ENCODE measurements around the gene ADGRE3. TPM values are rescaled to one million over a fixed set of nuclear protein-coding genes. Genes with fewer than 3 reads are reported as not detected.
A peak's percentile ranks its signal among the peaks of the same experiment; 100 is the strongest.

The ADGRE3 gene, protein sequence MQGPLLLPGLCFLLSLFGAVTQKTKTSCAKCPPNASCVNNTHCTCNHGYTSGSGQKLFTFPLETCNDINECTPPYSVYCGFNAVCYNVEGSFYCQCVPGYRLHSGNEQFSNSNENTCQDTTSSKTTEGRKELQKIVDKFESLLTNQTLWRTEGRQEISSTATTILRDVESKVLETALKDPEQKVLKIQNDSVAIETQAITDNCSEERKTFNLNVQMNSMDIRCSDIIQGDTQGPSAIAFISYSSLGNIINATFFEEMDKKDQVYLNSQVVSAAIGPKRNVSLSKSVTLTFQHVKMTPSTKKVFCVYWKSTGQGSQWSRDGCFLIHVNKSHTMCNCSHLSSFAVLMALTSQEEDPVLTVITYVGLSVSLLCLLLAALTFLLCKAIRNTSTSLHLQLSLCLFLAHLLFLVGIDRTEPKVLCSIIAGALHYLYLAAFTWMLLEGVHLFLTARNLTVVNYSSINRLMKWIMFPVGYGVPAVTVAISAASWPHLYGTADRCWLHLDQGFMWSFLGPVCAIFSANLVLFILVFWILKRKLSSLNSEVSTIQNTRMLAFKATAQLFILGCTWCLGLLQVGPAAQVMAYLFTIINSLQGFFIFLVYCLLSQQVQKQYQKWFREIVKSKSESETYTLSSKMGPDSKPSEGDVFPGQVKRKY
- total RNA-seq = under 1 TPM in 3 of 9 donors, not detected in 6; 0.25 to 0.59 (median 0.53) TPM
- not detected for polyA plus RNA-seq
- long read RNA-seq, donor 1 = 0 reads
- long read RNA-seq, donor 2 = 0 reads
- long read RNA-seq, donor 3 = 0 reads

DNA sequence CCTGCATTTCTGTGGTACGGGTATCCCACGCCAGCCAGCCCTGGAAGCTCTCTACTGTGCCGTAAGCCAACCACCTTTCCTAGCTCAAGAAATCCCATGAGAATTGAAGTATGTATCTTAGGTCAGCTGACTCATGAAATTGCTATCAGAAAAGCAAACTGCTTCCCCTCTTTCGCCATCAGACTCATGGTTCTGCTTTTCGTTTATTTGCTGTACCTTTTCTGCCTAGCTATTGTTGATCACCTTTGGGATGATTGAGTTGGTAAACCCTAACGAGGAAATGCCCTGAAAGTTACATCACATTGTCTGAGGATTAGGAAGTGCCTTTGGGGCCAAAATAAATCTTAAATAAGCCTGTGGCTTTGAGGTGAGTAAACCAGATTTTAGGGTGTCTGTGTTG lies at the start of gene ADGRE3:
TSS of gene ADGRE3 (minus strand) at position 81 of the 400 bp plus-strand sequence. CDS start at position 7, 74 bp downstream.
- Histone ChIP-seq H3K27me3 (peaks cover 0 to 38% (median 5%) of the 10 kb centered on the region in 9 donors), H3K36me3 (no peaks in the 10 kb centered on the region), H3K4me3 (peak within 1 kb of the TSS in 1 of 12 donors; percentile 27), H3K9me3 (peaks cover 0 to 10% (median 2%) of the 10 kb centered on the region in 12 donors), H3K27ac (peak within 1 kb of the TSS in 2 of 12 donors; percentile 1 to 34), H3K4me1 (peaks cover 0 to 13% (median 0%) of the 10 kb centered on the region in 12 donors)
- intact Hi-C loops (cut with DNase I) = no loop called here
- 49 to 66% (median 58%) methylated on average over 6 of the region's 6 CpGs for WGBS, 4 donors
- TF ChIP-seq, protein P1, sequence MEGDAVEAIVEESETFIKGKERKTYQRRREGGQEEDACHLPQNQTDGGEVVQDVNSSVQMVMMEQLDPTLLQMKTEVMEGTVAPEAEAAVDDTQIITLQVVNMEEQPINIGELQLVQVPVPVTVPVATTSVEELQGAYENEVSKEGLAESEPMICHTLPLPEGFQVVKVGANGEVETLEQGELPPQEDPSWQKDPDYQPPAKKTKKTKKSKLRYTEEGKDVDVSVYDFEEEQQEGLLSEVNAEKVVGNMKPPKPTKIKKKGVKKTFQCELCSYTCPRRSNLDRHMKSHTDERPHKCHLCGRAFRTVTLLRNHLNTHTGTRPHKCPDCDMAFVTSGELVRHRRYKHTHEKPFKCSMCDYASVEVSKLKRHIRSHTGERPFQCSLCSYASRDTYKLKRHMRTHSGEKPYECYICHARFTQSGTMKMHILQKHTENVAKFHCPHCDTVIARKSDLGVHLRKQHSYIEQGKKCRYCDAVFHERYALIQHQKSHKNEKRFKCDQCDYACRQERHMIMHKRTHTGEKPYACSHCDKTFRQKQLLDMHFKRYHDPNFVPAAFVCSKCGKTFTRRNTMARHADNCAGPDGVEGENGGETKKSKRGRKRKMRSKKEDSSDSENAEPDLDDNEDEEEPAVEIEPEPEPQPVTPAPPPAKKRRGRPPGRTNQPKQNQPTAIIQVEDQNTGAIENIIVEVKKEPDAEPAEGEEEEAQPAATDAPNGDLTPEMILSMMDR (IDR thresholded peaks at IDR 0.05) = no peak
- TF ChIP-seq POLR2A (IDR thresholded peaks at IDR 0.05) = no peak
- DNase-seq (no peak), ATAC-seq (no peak)

DNA sequence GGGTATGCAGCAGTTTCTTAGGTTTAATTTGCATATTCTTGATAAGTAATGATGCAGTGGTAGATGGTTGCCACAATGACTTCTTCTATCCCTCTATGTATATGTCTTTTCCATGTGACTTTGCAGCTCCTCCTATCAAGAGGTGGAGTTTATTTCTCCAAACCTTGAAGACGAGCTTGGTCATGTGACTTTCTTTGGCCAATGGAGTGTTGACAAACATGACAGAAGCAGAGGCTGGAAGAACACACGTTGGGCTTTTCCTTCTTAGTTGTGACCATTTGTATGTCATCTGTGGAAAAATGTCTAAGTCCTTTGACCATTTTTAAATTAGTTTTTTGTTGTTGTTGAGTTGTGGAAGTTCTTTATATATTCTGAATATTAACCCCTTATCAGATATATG lies 47.5 kb upstream of the ADGRE3 start:
- WGBS, 4 donors = 82 to 85% (median 85%) methylated on average over 2 of the region's 2 CpGs
- no peaks in the 10 kb centered on the region for H3K27me3 ChIP-seq
- TF ChIP-seq POLR2A (IDR thresholded peaks at IDR 0.05) = no peak
- TF ChIP-seq, protein P1 (IDR thresholded peaks at IDR 0.05) = no peak

DNA sequence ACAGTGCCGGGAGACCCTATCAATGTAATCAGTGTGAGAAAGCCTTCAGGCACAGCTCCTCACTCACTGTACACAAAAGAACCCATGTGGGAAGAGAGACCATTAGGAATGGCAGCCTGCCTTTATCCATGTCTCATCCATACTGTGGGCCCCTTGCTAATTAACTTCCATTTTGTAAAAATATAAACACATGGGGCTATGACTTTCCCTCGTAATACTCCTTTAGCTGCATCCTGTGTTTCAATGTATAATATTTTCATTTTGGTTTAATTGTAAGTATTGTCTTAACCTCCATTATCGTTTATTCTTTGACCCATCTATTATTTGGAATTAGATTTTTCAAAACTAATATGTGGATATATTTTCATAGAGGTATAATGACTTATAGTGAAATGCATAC lies 44.5 kb upstream of the ADGRE3 start:
- H3K9me3 ChIP-seq = peaks cover 10 to 100% (median 94%) of the 10 kb centered on the region in 12 donors
- DNase-seq (no peak), ATAC-seq (no peak)
- intact Hi-C loops (cut with DNase I) = no loop called here
- 97 to 99% (median 97%) methylated on average over 3 of the region's 3 CpGs for WGBS, 4 donors
- peaks cover 36 to 98% (median 76%) of the 10 kb centered on the region in 9 donors for H3K36me3 ChIP-seq
- H3K27ac ChIP-seq = no peak overlapping the region
- TF ChIP-seq POLR2A (IDR thresholded peaks at IDR 0.05) = no peak
- TF ChIP-seq, protein P1 (IDR thresholded peaks at IDR 0.05) = no peak
- H3K27me3 ChIP-seq = no peaks in the 10 kb centered on the region
- no peaks in the 10 kb centered on the region for H3K4me1 ChIP-seq
- H3K4me3 ChIP-seq = no peak overlapping the region

More for the DNA sequence above, 47.5 kb upstream of the ADGRE3 start:
- DNase-seq (no peak), ATAC-seq (no peak)
- no peak overlapping the region for H3K27ac ChIP-seq
- intact Hi-C loops (cut with DNase I) = no loop called here
- peaks cover 10 to 100% (median 98%) of the 10 kb centered on the region in 12 donors for H3K9me3 ChIP-seq
- H3K4me3 ChIP-seq = no peak overlapping the region
- H3K36me3 ChIP-seq = peaks cover 23 to 73% (median 46%) of the 10 kb centered on the region in 9 donors
- H3K4me1 ChIP-seq = no peaks in the 10 kb centered on the region

Measured in heart left ventricle (tissue), 16 donors.